Measurements from ENCODE around the gene SETSIP.
"Not testable (repeated sequence)": the region's sequence is repeated elsewhere in the genome, so short reads cannot be mapped to it uniquely, and the experiment has no call there.

SETSIP gene

GRCh38 chr1:92045766-92046495, 29.3 kb downstream of the SETSIP start:
- DNase-seq: no peak

DNA sequence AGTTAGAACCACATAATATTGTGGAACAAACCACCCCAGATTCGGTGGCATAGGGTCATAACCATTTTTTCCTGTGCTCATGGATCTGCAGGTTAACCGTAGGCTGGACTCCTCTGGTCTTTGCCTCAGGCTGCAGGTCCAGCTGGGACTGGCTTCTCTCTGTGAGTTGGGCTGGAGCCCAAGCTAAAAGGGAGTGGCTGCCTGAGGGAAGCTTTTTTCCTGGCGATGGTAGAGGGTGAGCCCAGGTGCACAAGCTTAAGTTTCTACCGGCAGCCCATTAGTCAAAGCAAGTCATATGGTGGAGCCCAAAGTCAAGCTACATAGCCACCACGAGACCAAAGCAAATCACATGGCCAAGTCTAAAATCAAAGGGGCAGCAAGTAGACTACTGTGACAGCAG, 31.6 kb downstream of the SETSIP start:
- no peak for DNase-seq

GRCh38 chr1:92040971-92041370, 34.2 kb downstream of the SETSIP start:
- no peak for DNase-seq

DNA sequence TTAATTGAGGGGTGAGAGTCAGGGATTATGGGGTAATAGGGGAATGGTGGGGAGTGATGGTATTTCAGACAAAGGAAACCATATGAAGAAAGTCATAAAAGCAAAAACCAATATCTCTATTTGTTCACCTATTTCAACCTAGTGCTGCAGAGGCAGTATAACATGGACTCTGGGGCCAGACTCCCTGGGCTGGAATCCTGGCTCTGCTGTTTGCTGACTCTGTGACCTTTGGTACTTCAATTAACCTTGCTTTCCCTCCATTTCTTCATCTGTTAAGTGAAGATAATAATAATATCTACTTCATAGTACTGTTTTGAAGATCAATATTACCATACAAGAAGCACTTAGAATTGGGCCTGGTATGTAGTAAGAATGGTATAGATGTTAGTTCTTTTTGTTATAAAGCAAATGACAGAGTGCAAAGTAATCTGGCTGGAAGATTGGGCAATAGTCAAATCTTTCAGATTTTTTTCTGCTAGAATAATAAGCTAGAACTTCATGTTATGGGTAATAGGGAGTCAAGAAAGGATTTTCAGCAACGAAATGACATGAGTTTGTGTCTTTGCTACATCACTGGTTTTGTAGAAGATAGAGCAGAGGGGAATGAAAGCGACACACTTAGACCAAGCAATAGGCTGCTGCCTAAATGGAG, 36.4 kb downstream of the SETSIP start:
- DNase-seq: no peak

DNA sequence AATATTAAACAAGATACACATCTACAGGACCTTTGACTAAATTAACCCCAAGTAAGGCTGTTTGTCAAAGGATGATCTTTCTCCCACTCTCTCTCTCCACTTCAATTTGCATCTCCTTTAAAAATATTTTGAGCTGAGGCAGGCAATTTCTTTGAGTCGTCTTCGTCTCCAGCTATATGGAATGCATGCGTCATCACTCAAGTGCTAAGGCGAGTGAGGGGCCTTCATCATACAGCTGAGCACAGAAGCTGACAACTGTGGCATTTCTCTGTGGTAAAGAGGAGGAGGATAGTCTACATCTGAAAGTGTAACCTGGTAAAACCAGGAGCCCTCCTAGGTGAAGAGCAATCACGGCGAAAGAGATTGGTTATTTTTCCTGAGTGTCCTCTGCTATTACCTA, 37.8 kb downstream of the SETSIP start:
- DNase-seq: no peak

- DNase-seq: no peak
Observed at GRCh38 chr1:92031281-92032110, 43.7 kb downstream of the SETSIP start.

GRCh38 chr1:92030656-92031107, 44.5 kb downstream of the SETSIP start:
- DNase-seq: no peak

DNA sequence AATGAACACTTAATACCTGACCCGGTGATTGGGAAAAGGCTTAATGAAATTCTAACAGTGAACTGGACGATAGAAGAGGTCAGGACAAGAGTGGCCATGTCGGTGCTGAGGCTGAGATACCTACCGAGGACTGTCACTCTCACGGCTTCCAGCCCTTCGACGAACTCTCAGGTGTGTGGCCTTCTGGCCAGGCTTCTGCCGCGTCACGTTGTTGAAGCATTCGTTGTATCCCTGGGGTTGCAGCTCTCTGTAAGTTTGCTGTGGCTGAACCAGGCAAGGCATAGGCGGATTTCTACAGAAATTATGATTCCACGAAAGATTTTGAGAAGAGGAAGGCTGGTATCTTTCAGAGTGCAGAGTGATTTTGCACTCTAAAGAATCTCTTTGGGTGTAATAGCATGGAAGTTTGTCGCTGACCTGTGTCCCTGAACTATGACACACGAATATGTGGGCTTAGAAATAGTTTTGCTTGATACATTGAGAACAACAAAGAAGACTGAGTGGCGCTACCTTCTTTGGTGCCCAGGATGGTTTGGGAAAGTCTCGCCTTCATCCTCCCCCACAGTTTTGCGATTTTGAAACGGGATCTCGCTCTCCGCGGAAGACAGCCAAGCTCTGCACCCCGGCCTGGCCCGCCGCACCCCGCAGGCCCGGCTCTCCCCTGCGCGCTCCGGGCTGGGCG, 45.8 kb downstream of the SETSIP start:
- DNase-seq: no peak

DNA sequence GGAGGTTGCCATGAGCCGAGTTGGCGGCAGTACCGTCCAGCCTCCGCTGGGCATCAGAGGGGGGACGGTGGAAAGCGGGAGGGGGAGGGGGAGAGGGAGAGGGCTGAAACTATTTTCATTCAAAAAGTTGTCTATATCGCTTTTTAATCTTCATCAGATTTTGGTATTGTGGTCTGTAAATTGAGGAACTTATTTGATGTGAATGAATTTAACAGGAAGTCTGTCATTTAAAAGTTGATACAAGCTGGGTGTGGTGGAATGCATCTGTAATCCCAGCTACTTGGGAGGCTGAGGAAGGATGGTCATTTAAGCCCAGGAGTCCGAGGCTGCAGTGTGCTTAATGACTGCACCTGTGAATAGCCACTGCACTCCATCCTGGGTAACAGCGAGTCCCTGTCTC, 48.4 kb downstream of the SETSIP start:
- DNase-seq: no peak

- DNase-seq: not testable (repeated sequence)
Observed at GRCh38 chr1:92026042-92026441, 49.2 kb downstream of the SETSIP start.

All from NCI-H748 treated with DMSO at 0.1 percent for 48 hours (cell line).